Prostate gland (tissue), 2 donors: ENCODE measurements around the gene SHFL.

Experiments
- CTCF ChIP-seq, 4 experiments: fragments of 200-600 bp in 2 of 4; fragments of 450-650 bp in 2 of 4; sonication (generic) in 2 of 4; IDR thresholded peaks; 1 replicate in 3 of 4; 2 replicates in 1 of 4; pipeline ENCODE4 v1.5.1; 2016 to 2019; ENCODE audit warnings: antibody characterized with exemption in 4 of 4, mild to moderate bottlenecking in 2 of 4, moderate library complexity in 2 of 4
- POLR2AphosphoS5 ChIP-seq: sonication (generic); formaldehyde crosslinking; IDR thresholded peaks from one replicate; pipeline ENCODE4 v1.6.1; 2017; ENCODE audit warnings: antibody characterized with exemption

GRCh38 chr19:10112895-10113591, 26.9 kb downstream of the SHFL start:
- peak in 3 of 4 experiments; percentile 23 to 51 (median 34) for TF ChIP-seq CTCF (IDR thresholded peaks at IDR 0.05)
- no peak for TF ChIP-seq POLR2AphosphoS5
